ENCODE data around the gene SERPINB5. TPM values are rescaled to one million over a fixed set of nuclear protein-coding genes. Genes with fewer than 3 reads are reported as not detected.
A peak's percentile ranks its signal among the peaks of the same experiment; 100 is the strongest.

SERPINB5 gene
- total RNA-seq (2021): 25.5 and 26.2 TPM in 2 replicates
- percentile 83 among the genes with signal in this experiment for Bru-seq, nascent RNA
- BruChase-seq, experiment 1, labeled RNA remaining after a 2-hour chase: percentile 76 among the genes with signal in this experiment
- percentile 93 among the genes with signal in this experiment for BruChase-seq, experiment 2, labeled RNA remaining after a 6-hour chase
- long read RNA-seq, transcript SERPINB5-201 (7 exons, 2,783 nt): major isoform, 68 of 74 reads
- long read RNA-seq, partial matches to known transcripts: 1 of 74 reads
- long read RNA-seq, other reads (novel, unspliced or antisense): 5 of 74 reads

- Histone ChIP-seq H2AFZ (peak within 1 kb of the TSS; percentile 72), H3K4me3 (peak within 1 kb of the TSS; percentile 67), H3K9me2 (ENCODE audit: insufficient read depth) (no peaks in the 10 kb centered on the region), H4K20me1 (ENCODE audit: insufficient read depth) (no peaks in the 10 kb centered on the region), H3K4me1 (replicated peaks; ENCODE audit: insufficient read depth) (peaks cover 54% of the 10 kb centered on the region), H3K27me3 (ENCODE audit: insufficient read depth, low read depth) (no peaks in the 10 kb centered on the region), H3K4me2 (peak within 1 kb of the TSS; percentile 94), H3K27ac (peak within 1 kb of the TSS; percentile 78), H3K36me3 (ENCODE audit: low read depth) (peaks cover 12% of the 10 kb centered on the region; the same call in 1 of the 2 replicates), H3F3A (ENCODE audit: insufficient read depth, low read depth) (peaks cover 15% of the 10 kb centered on the region), H3K79me2 (ENCODE audit: low read depth) (peaks cover 48% of the 10 kb centered on the region), H3K9me3 (ENCODE audit: insufficient read depth, low read depth) (no peaks in the 10 kb centered on the region)
- TF ChIP-seq EZH2 (IDR thresholded peaks at IDR 0.05; ENCODE audit: low read depth): no peak
- no peak for TF ChIP-seq CTCF (conservative IDR thresholded peaks at IDR 0.05)
- ChIA-PET POLR2A (ENCODE audit: unreplicated experiment) (interaction anchor here (0.5 to 1.0 kb wide), 3 partner anchors 54 to 347 kb away, joined by 3 to 7 read pairs (median 3); partner anchors contain the start of gene VPS4B), CTCF (no interaction called here)
- no TSS peak for BruUV-seq (replicated peaks)
- intact Hi-C loops (cut with micrococcal nuclease; ENCODE audit: unreplicated experiment): loop anchor here (2.0 to 5.0 kb wide), 2 partner anchors 22 to 34 kb away; no protein-coding TSS in a partner anchor
- DNase-seq: peak; percentile 83 to 89
These were observed at the start of gene SERPINB5 for GRCh38 chr18:63476668-63477067. SERPINB5 (plus strand) TSS chr18:63476958; CDS start chr18:63484429, 7,471 bp downstream.

GRCh38 chr18:63427558-63427957, 49.2 kb upstream of the SERPINB5 start:
- BruUV-seq (replicated peaks): no TSS peak
- Histone ChIP-seq H3K4me2 (peak overlapping the region; percentile 58), H3K79me2 (ENCODE audit: low read depth) (no peaks in the 10 kb centered on the region), H3K4me1 (replicated peaks; ENCODE audit: insufficient read depth) (peaks cover 26% of the 10 kb centered on the region), H2AFZ (no peak overlapping the region), H3K9me2 (ENCODE audit: insufficient read depth) (no peaks in the 10 kb centered on the region), H3K27me3 (ENCODE audit: insufficient read depth, low read depth) (no peaks in the 10 kb centered on the region), H3F3A (ENCODE audit: insufficient read depth, low read depth) (peaks cover 13% of the 10 kb centered on the region), H3K4me3 (no peak overlapping the region; the same call in 1 of the 2 replicates), H3K36me3 (ENCODE audit: low read depth) (no peaks in the 10 kb centered on the region), H3K9me3 (ENCODE audit: insufficient read depth, low read depth) (no peaks in the 10 kb centered on the region), H3K27ac (peak overlapping the region; percentile 93), H4K20me1 (ENCODE audit: insufficient read depth) (no peaks in the 10 kb centered on the region)
- ChIA-PET POLR2A (ENCODE audit: unreplicated experiment) (interaction anchor here (0.6 to 0.7 kb wide), 4 partner anchors 12 to 543 kb away, joined by 3 to 4 read pairs (median 3); partner anchors contain the start of gene KDSR), CTCF (no interaction called here)
- TF ChIP-seq CTCF (conservative IDR thresholded peaks at IDR 0.05): no peak
- TF ChIP-seq EZH2 (IDR thresholded peaks at IDR 0.05; ENCODE audit: low read depth): no peak
- intact Hi-C loops (cut with micrococcal nuclease; ENCODE audit: unreplicated experiment): loop anchor here (1.0 to 10.0 kb wide), 3 partner anchors 27 to 547 kb away; partner anchors contain the start of genes KDSR and SERPINB8
- DNase-seq: peak; percentile 64 to 99

GRCh38 chr18:63430526-63430925, 46.2 kb upstream of the SERPINB5 start:
- no peak overlapping the region for H3K4me3 ChIP-seq
- H3K9me3 ChIP-seq (ENCODE audit: insufficient read depth, low read depth): no peaks in the 10 kb centered on the region
- DNase-seq: no peak
- ChIA-PET POLR2A (ENCODE audit: unreplicated experiment) (no interaction called here), CTCF (no interaction called here)
- H3K27ac ChIP-seq: no peak overlapping the region
- H3F3A ChIP-seq (ENCODE audit: insufficient read depth, low read depth): peaks cover 7% of the 10 kb centered on the region; the same call in 1 of the 2 replicates
- H3K36me3 ChIP-seq (ENCODE audit: low read depth): no peaks in the 10 kb centered on the region
- TF ChIP-seq EZH2 (IDR thresholded peaks at IDR 0.05; ENCODE audit: low read depth) (no peak), CTCF (conservative IDR thresholded peaks at IDR 0.05) (no peak)
- no peaks in the 10 kb centered on the region for H3K79me2 ChIP-seq (ENCODE audit: low read depth)
- H3K4me2 ChIP-seq: no peak overlapping the region
- no peak overlapping the region for H2AFZ ChIP-seq
- H3K9me2 ChIP-seq (ENCODE audit: insufficient read depth): no peaks in the 10 kb centered on the region
- H3K4me1 ChIP-seq (replicated peaks; ENCODE audit: insufficient read depth): peaks cover 18% of the 10 kb centered on the region
- BruUV-seq (replicated peaks): no TSS peak
- no peaks in the 10 kb centered on the region for H3K27me3 ChIP-seq (ENCODE audit: insufficient read depth, low read depth)
- intact Hi-C loops (cut with micrococcal nuclease; ENCODE audit: unreplicated experiment): loop anchor here (10.0 kb wide), 1 partner anchor 296 kb away; no protein-coding TSS in a partner anchor
- H4K20me1 ChIP-seq (ENCODE audit: insufficient read depth): no peaks in the 10 kb centered on the region
